Endothelial cell of umbilical vein (primary cell): ENCODE data around the gene SPOCD1. TPM values are rescaled to one million over a fixed set of nuclear protein-coding genes. Genes with fewer than 3 reads are reported as not detected.

ENCODE experiments used
- BruUV-seq: library from RNA; stranded (reverse); fragments of 400-500 nt; replicated peaks from 2 replicates; lab custom pipeline; 2021; lab: Mats Ljungman, UMichigan
- CTCF ChIA-PET: fragments of 300-600, 350-600 bp; sonication (Branson Sonifier 250); formaldehyde crosslinking; loops from one replicate; lab custom pipeline; 2021; ENCODE audit warnings: antibody characterized with exemption, inconsistent platforms; lab: Charles Lee
- POLR2A ChIA-PET: fragments of 300-600, 350-600 bp; sonication (Branson Sonifier 250); formaldehyde crosslinking; loops from one replicate; lab custom pipeline; 2021; ENCODE audit warnings: antibody characterized with exemption, inconsistent platforms; lab: Charles Lee
- DNase-seq: peaks from one replicate; pipeline ENCODE4 v3.0.0-alpha.2; 2011; ENCODE audit warnings: low read depth, low spot score
- FAIRE-seq: peaks from 2 replicates; lab custom pipeline; 2011; peaks lifted over from hg19 to GRCh38; lab: Jason Lieb, UNC
- H2AFZ ChIP-seq: 2 replicates; pipeline ENCODE4 v1.6.0; 2012; ENCODE audit warnings: low read depth, low read length, control low read depth, inconsistent platforms
- H3K27ac ChIP-seq: 2 replicates; pipeline ENCODE4 v1.5.1; 2011; ENCODE audit warnings: low read depth, mild to moderate bottlenecking, control low read depth, low read length, moderate library complexity; ENCODE audit not compliant: insufficient read depth
- H3K27me3 ChIP-seq, 2 experiments: 2 replicates each; pipeline versions ENCODE4 v1.6.0 to v1.6.1; 2011; ENCODE audit warnings: low read length in 2 of 2, mixed read lengths in 1 of 2; ENCODE audit not compliant: control insufficient read depth in 2 of 2, insufficient read depth in 2 of 2
- H3K36me3 ChIP-seq, 2 experiments: 2 replicates in 1 of 2; 3 replicates in 1 of 2; pipeline ENCODE4 v1.5.1; 2011; ENCODE audit warnings: low read length in 2 of 2, mild to moderate bottlenecking in 1 of 2, moderate library complexity in 1 of 2; ENCODE audit not compliant: control insufficient read depth in 2 of 2, insufficient read depth in 2 of 2; ENCODE audit errors: extremely low read depth in 1 of 2
- H3K4me1 ChIP-seq: 3 replicates; pipeline ENCODE4 v1.5.1; 2011; ENCODE audit warnings: mild to moderate bottlenecking, low read length; ENCODE audit not compliant: control insufficient read depth, insufficient read depth; ENCODE audit errors: extremely low read depth
- H3K4me2 ChIP-seq: 2 replicates; pipeline ENCODE4 v1.6.1; 2011; ENCODE audit warnings: low read length, control low read depth, mixed read lengths; ENCODE audit not compliant: insufficient read depth
- H3K4me3 ChIP-seq, 3 experiments: fragments of 200-600 bp in 1 of 3; sonication (generic), shearing (Covaris generic) in 1 of 3; replicated peaks in 1 of 3; 2 replicates each; pipeline ENCODE4 v1.5.1; 2011 to 2016; ENCODE audit warnings: control low read depth in 3 of 3, low read length in 3 of 3, mild to moderate bottlenecking in 2 of 3, inconsistent platforms in 1 of 3, low read depth in 1 of 3, moderate library complexity in 1 of 3; ENCODE audit not compliant: insufficient read depth in 1 of 3
- H3K79me2 ChIP-seq: 2 replicates; pipeline ENCODE4 v1.6.0; 2012; ENCODE audit warnings: low read length, inconsistent platforms; ENCODE audit not compliant: control insufficient read depth, insufficient read depth
- H3K9ac ChIP-seq: replicated peaks from 2 replicates; pipeline ENCODE3; 2011; ENCODE audit warnings: low read length, control low read depth; ENCODE audit not compliant: insufficient read depth; ENCODE audit errors: extremely low read depth
- H3K9me1 ChIP-seq: replicated peaks from 3 replicates; pipeline ENCODE4 v1.6.0; 2011; ENCODE audit warnings: mild to moderate bottlenecking, low read length; ENCODE audit not compliant: control insufficient read depth, insufficient read depth; ENCODE audit errors: extremely low read depth
- H3K9me3 ChIP-seq: replicated peaks from 2 replicates; pipeline ENCODE4 v1.5.1; 2012; ENCODE audit warnings: low read length, inconsistent platforms; ENCODE audit not compliant: control insufficient read depth, insufficient read depth
- H4K20me1 ChIP-seq: replicated peaks from 2 replicates; pipeline ENCODE3; 2011; ENCODE audit warnings: mild to moderate bottlenecking, low read length; ENCODE audit not compliant: control insufficient read depth, insufficient read depth; ENCODE audit errors: extremely low read depth
- CTCF ChIP-seq, 2 donors: IDR thresholded peaks; 1 replicate in 1 of 2; 2 replicates in 1 of 2; pipeline ENCODE4 v1.5.1; 2011; ENCODE audit warnings: low read length in 2 of 2, mild to moderate bottlenecking in 2 of 2, moderate library complexity in 2 of 2, control low read depth in 1 of 2, inconsistent platforms in 1 of 2, low read depth in 1 of 2; ENCODE audit not compliant: insufficient read depth in 1 of 2; ENCODE audit errors: extremely low read depth in 1 of 2
- FOS ChIP-seq: IDR thresholded peaks from 2 replicates; pipeline ENCODE4 v1.6.1; 2011; ENCODE audit warnings: mild to moderate bottlenecking, low read length, moderate library complexity, borderline replicate concordance; ENCODE audit not compliant: insufficient read depth
- GATA2 ChIP-seq: IDR thresholded peaks from 2 replicates; pipeline ENCODE4 v1.7.0; 2011; ENCODE audit warnings: low read depth, mild to moderate bottlenecking, moderate library complexity, mixed read lengths, low read length; ENCODE audit not compliant: insufficient read length, insufficient read depth
- MYC ChIP-seq: IDR thresholded peaks from one replicate; pipeline ENCODE4 v1.6.1; 2011; ENCODE audit warnings: mild to moderate bottlenecking, low read depth, low read length
- POLR2AphosphoS5 ChIP-seq: IDR thresholded peaks from 2 replicates; pipeline ENCODE4 v1.6.1; 2012; ENCODE audit warnings: low read depth, mild to moderate bottlenecking, control low read depth, low read length, moderate library complexity; ENCODE audit not compliant: insufficient read depth
- dilution Hi-C: fragments of 300-500 bp; cut with MboI; formaldehyde crosslinking; loops from one replicate; pipeline ENCODE4 v1.15.0; 2019; ENCODE audit warnings: low sequenced_read_pairs; ENCODE audit not compliant: extremely low pct_ligation_motif_present
- intact Hi-C: fragments of 100-400 bp; cut with micrococcal nuclease; formaldehyde crosslinking; loops from one replicate; pipeline ENCODE4 v1.10.0; 2022
- polyA plus RNA-seq, 4 experiments: library from polyadenylated mRNA; depleted of rRNA in 3 of 4; stranded (reverse) in 3 of 4; unstranded in 1 of 4; fragments of >200 nt; gene quantifications; 2 replicates each; pipeline versions ENCODE4 v1.2.1 to v1.2.3, GENCODE V29; 2011 to 2012; ENCODE audit warnings: missing spikeins in 1 of 4
- total RNA-seq: library from RNA; stranded (reverse); gene quantifications from 2 replicates; pipeline ENCODE4 v1.2.3, GENCODE V29; 2021
- TF ChIP-seq, protein P1 (sequence below): IDR thresholded peaks from 2 replicates; pipeline ENCODE4 v1.6.1; 2011; ENCODE audit not compliant: insufficient read depth, insufficient read length

The SPOCD1 gene
- total and polyA plus RNA-seq, 2 donors (not counting 3 experiments of a cell fraction or from before 2014, with no cell fraction given), result 0.27 to 33.0 TPM

- intact Hi-C loops, result no loop called here
- BruUV-seq, result no TSS peak
Measured at GRCh38 chr1:31801458-31801857, 14.4 kb downstream of the SPOCD1 start.

More at GRCh38 chr1:31801458-31801857, 14.4 kb downstream of the SPOCD1 start:
- no peaks in the 10 kb centered on the region for H3K9me3 ChIP-seq
- FAIRE-seq (no peak), DNase-seq (no peak)
- H3K79me2 ChIP-seq, result peaks cover 21% of the 10 kb centered on the region
- H3K9ac ChIP-seq, result no peak overlapping the region
- no peaks in the 10 kb centered on the region for H3K36me3 ChIP-seq
- no peak overlapping the region for H3K27ac ChIP-seq
- no peaks in the 10 kb centered on the region for H3K9me1 ChIP-seq
- H2AFZ ChIP-seq, result no peak overlapping the region
- H3K27me3 ChIP-seq, result no peaks in the 10 kb centered on the region
- dilution Hi-C loops, result no loop called here
- peaks cover 32% of the 10 kb centered on the region for H3K4me1 ChIP-seq
- no peak overlapping the region for H3K4me3 ChIP-seq
- ChIA-PET CTCF (interaction anchor here (1.1 to 5.0 kb wide), 2 partner anchors 163 kb away, joined by 4 to 49 read pairs; no protein-coding TSS in a partner anchor), POLR2A (no interaction called here)
- TF ChIP-seq CTCF (IDR thresholded peaks at IDR 0.05; ENCODE audit: extremely low read depth in 1 of 2, insufficient read depth in 1 of 2, low read depth in 1 of 2, low read length in 2 of 2) (no peak), POLR2AphosphoS5 (no peak), GATA2 (no peak), MYC (no peak), FOS (no peak)
- TF ChIP-seq, protein P1, sequence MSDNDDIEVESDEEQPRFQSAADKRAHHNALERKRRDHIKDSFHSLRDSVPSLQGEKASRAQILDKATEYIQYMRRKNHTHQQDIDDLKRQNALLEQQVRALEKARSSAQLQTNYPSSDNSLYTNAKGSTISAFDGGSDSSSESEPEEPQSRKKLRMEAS, result no peak
- H3K4me2 ChIP-seq, result no peak overlapping the region
- no peaks in the 10 kb centered on the region for H4K20me1 ChIP-seq
